H9 (cell line): ENCODE measurements around the gene SLC22A8. TPM values are rescaled to one million over a fixed set of nuclear protein-coding genes. Genes with fewer than 3 reads are reported as not detected.

Experiments
- DNase-seq: peaks from one replicate; pipeline ENCODE4 v3.0.0-alpha.2; 2017
- H2AFZ ChIP-seq: one replicate; pipeline ENCODE4 v1.6.1; 2013; ENCODE audit warnings: mild to moderate bottlenecking, low read length, control low read depth, moderate library complexity
- H2AK5ac ChIP-seq: 2 replicates; pipeline ENCODE4 v1.6.1; 2013; ENCODE audit warnings: low read length, control low read depth, mixed read lengths; ENCODE audit not compliant: insufficient read length
- H2BK120ac ChIP-seq: one replicate; pipeline ENCODE4 v1.6.1; 2013; ENCODE audit warnings: low read depth, mild to moderate bottlenecking, low read length, control low read depth, inconsistent platforms; ENCODE audit not compliant: poor library complexity, severe bottlenecking
- H2BK12ac ChIP-seq: 2 replicates; pipeline ENCODE4 v1.6.1; 2013; ENCODE audit warnings: low read length, control low read depth, mixed read lengths, low read depth; ENCODE audit not compliant: insufficient read length
- H2BK15ac ChIP-seq: 2 replicates; pipeline ENCODE4 v1.6.1; 2013; ENCODE audit warnings: low read depth, low read length, control low read depth
- H2BK20ac ChIP-seq: one replicate; pipeline ENCODE4 v1.6.1; 2013; ENCODE audit warnings: low read depth, mild to moderate bottlenecking, low read length, control low read depth, inconsistent platforms; ENCODE audit not compliant: poor library complexity, severe bottlenecking
- H2BK5ac ChIP-seq: 2 replicates; pipeline ENCODE4 v1.6.1; 2013; ENCODE audit warnings: low read length, control low read depth, mixed read lengths; ENCODE audit not compliant: insufficient read length
- H3K14ac ChIP-seq: 2 replicates; pipeline ENCODE4 v1.6.1; 2013; ENCODE audit warnings: low read length, control low read depth; ENCODE audit not compliant: insufficient read depth
- H3K18ac ChIP-seq: 2 replicates; pipeline ENCODE4 v1.6.1; 2013; ENCODE audit warnings: low read depth, mild to moderate bottlenecking, mixed read lengths, low read length, control low read depth; ENCODE audit not compliant: insufficient read length
- H3K23ac ChIP-seq: 2 replicates; pipeline ENCODE4 v1.6.1; 2013; ENCODE audit warnings: low read length, control low read depth, mixed read lengths, low read depth; ENCODE audit not compliant: insufficient read length
- H3K23me2 ChIP-seq: 2 replicates; pipeline ENCODE4 v1.6.1; 2013; ENCODE audit warnings: low read depth, mild to moderate bottlenecking, mixed read lengths, low read length, control low read depth; ENCODE audit not compliant: insufficient read length, poor library complexity, severe bottlenecking
- H3K27ac ChIP-seq: 2 replicates; pipeline ENCODE4 v1.5.1; 2013; ENCODE audit warnings: low read length, control low read depth, mixed read lengths, low read depth; ENCODE audit not compliant: insufficient read length
- H3K27me3 ChIP-seq: 2 replicates; pipeline ENCODE4 v1.6.1; 2013; ENCODE audit warnings: low read length, control low read depth, inconsistent platforms; ENCODE audit not compliant: insufficient read depth
- H3K4ac ChIP-seq: 2 replicates; pipeline ENCODE4 v1.6.1; 2013; ENCODE audit warnings: low read depth, mild to moderate bottlenecking, control low read depth, inconsistent platforms, low read length, moderate library complexity
- H3K4me1 ChIP-seq: 2 replicates; pipeline ENCODE4 v1.6.1; 2013; ENCODE audit warnings: low read length, control low read depth, inconsistent platforms; ENCODE audit not compliant: insufficient read depth
- H3K4me2 ChIP-seq: 2 replicates; pipeline ENCODE4 v1.6.1; 2013; ENCODE audit warnings: low read length, control low read depth, mixed read lengths; ENCODE audit not compliant: insufficient read length, insufficient read depth
- H3K56ac ChIP-seq: 2 replicates; pipeline ENCODE4 v1.6.1; 2013; ENCODE audit warnings: low read depth, mild to moderate bottlenecking, mixed read lengths, low read length, control low read depth; ENCODE audit not compliant: insufficient read length
- H3K79me1 ChIP-seq: 2 replicates; pipeline ENCODE4 v1.6.1; 2013; ENCODE audit warnings: low read depth, mild to moderate bottlenecking, moderate library complexity, low read length, control low read depth, inconsistent platforms; ENCODE audit not compliant: insufficient read depth, poor library complexity, severe bottlenecking
- H3K79me2 ChIP-seq: 2 replicates; pipeline ENCODE4 v1.6.1; 2013; ENCODE audit warnings: low read length, control low read depth, inconsistent platforms; ENCODE audit not compliant: insufficient read depth
- H3K9ac ChIP-seq: 2 replicates; pipeline ENCODE4 v1.6.1; 2013; ENCODE audit warnings: low read length, control low read depth, mixed read lengths; ENCODE audit not compliant: insufficient read length; ENCODE audit errors: extremely low read depth
- H3K9me3 ChIP-seq: one replicate; pipeline ENCODE4 v1.6.1; 2013; ENCODE audit warnings: low read depth, low read length, inconsistent platforms; ENCODE audit not compliant: control insufficient read depth
- H3T11ph ChIP-seq: one replicate; pipeline ENCODE4 v1.6.1; 2013; ENCODE audit warnings: mild to moderate bottlenecking, low read length, control low read depth, inconsistent platforms
- H4K20me1 ChIP-seq: one replicate; pipeline ENCODE4 v1.6.1; 2013; ENCODE audit not compliant: control insufficient read depth, insufficient read length, insufficient read depth
- H4K5ac ChIP-seq: 2 replicates; pipeline ENCODE4 v1.6.1; 2013; ENCODE audit warnings: low read depth, mild to moderate bottlenecking, mixed read lengths, low read length, control low read depth; ENCODE audit not compliant: insufficient read length
- H4K8ac ChIP-seq: replicated peaks from 2 replicates; pipeline ENCODE4 v1.6.1; 2013; ENCODE audit warnings: low read length, control low read depth, mixed read lengths, low read depth; ENCODE audit not compliant: insufficient read length
- H4K91ac ChIP-seq: 2 replicates; pipeline ENCODE4 v1.6.1; 2013; ENCODE audit warnings: low read depth, mild to moderate bottlenecking, moderate library complexity, mixed read lengths, low read length, control low read depth; ENCODE audit not compliant: insufficient read length
- H3K27ac Mint-ChIP-seq, 3 experiments: 2 replicates in 2 of 3; 3 replicates in 1 of 3; pipeline ENCODE4 v1.8.0; 2020 to 2021; ENCODE audit warnings: mixed read lengths in 3 of 3, mild to moderate bottlenecking in 1 of 3, moderate library complexity in 1 of 3
- H3K27me3 Mint-ChIP-seq: 2 replicates; pipeline ENCODE4 v1.8.0; 2021; ENCODE audit warnings: low read depth, mild to moderate bottlenecking, moderate library complexity, mixed read lengths
- H3K36me3 Mint-ChIP-seq, 3 experiments: 2 replicates in 2 of 3; 3 replicates in 1 of 3; pipeline ENCODE4 v1.8.0; 2020 to 2021; ENCODE audit warnings: low read depth in 3 of 3, mixed read lengths in 3 of 3; ENCODE audit not compliant: insufficient read depth in 1 of 3
- H3K4me1 Mint-ChIP-seq, 2 experiments: 2 replicates each; pipeline ENCODE4 v1.8.0; 2020; ENCODE audit warnings: mixed read lengths in 2 of 2
- H3K4me3 Mint-ChIP-seq, 2 experiments: 2 replicates in 1 of 2; 3 replicates in 1 of 2; pipeline ENCODE4 v1.8.0; 2020 to 2021; ENCODE audit warnings: mild to moderate bottlenecking in 2 of 2, mixed read lengths in 2 of 2, moderate library complexity in 1 of 2
- H3K9me3 Mint-ChIP-seq, 2 experiments: 2 replicates in 1 of 2; 3 replicates in 1 of 2; pipeline ENCODE4 v1.8.0; 2020; ENCODE audit warnings: mild to moderate bottlenecking in 2 of 2, mixed read lengths in 2 of 2, moderate library complexity in 1 of 2
- WGBS: extraction: QIAGEN DNeasy Blood & Tissue Kit; methylation state at CpG from one replicate; pipeline ENCODE4 v1.1.7; 2013; ENCODE audit warnings: missing lambda C conversion rate, low lambda C conversion rate, mixed read lengths; ENCODE audit not compliant: insufficient read length; ENCODE audit errors: extremely low coverage; 5-methylcytosine and 5-hydroxymethylcytosine counted together
- total RNA-seq: library from RNA; stranded (reverse); gene quantifications from 2 replicates; pipeline ENCODE4 v1.2.1, GENCODE V29; 2021
- TF ChIP-seq, protein P1 (sequence below): fragments of 200-600 bp; sonication (generic); conservative IDR thresholded peaks from 3 replicates; pipeline ENCODE4 v1.8.0; 2021; ENCODE audit warnings: antibody characterized with exemption, mild to moderate bottlenecking

The SLC22A8 gene
- total RNA-seq, 1 experiment from 2014 or later, result not detected

DNA sequence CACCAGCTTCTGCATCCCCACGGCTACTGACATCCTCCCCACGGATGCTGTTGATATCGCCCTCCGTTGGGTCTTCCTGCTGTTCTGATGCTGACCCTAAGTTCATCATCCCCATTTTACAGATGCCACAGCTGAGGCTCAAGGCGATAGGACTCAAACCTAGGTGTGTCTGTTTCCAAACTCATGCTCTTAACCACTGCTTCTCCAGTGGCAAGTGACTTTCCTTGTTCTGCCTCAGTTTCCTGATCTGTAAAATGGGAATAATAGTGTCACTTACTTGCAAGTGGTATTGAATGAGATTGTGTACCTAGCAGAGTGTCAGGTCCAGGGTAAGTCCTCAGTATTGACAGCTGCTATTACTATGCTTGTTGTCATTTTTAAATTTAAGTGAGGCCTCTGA is 16.5 kb downstream of the SLC22A8 start:
- H3K79me2 ChIP-seq, result no peaks in the 10 kb centered on the region
- no peak overlapping the region for H3K14ac ChIP-seq
- no peak overlapping the region for H2BK12ac ChIP-seq
- no peaks in the 10 kb centered on the region for H3K79me1 ChIP-seq
- H3K27me3 ChIP-seq, result no peaks in the 10 kb centered on the region
- no peak for DNase-seq
- no peaks in the 10 kb centered on the region for H4K20me1 ChIP-seq
- Mint-ChIP-seq H3K4me3 (no peak overlapping the region), H3K4me1 (peaks cover 8 to 14% of the 10 kb centered on the region in 2 experiments), H3K27me3 (peaks cover 9% of the 10 kb centered on the region), H3K36me3 (peaks cover 0 to 1% (median 0%) of the 10 kb centered on the region in 3 experiments; a peak in 1 of 7 replicates), H3K9me3 (peaks cover 0 to under 1% of the 10 kb centered on the region in 2 experiments; a peak in 2 of 5 replicates), H3K27ac (no peak overlapping the region)
- H3T11ph ChIP-seq, result no peak overlapping the region
- H3K4me1 ChIP-seq, result no peaks in the 10 kb centered on the region; the same call in 1 of the 2 replicates
- H2AK5ac ChIP-seq, result no peak overlapping the region
- H3K9me3 ChIP-seq, result no peaks in the 10 kb centered on the region
- no peak overlapping the region for H3K4ac ChIP-seq
- H2BK5ac ChIP-seq, result no peak overlapping the region
- H3K27ac ChIP-seq, result no peak overlapping the region
- TF ChIP-seq, protein P1, sequence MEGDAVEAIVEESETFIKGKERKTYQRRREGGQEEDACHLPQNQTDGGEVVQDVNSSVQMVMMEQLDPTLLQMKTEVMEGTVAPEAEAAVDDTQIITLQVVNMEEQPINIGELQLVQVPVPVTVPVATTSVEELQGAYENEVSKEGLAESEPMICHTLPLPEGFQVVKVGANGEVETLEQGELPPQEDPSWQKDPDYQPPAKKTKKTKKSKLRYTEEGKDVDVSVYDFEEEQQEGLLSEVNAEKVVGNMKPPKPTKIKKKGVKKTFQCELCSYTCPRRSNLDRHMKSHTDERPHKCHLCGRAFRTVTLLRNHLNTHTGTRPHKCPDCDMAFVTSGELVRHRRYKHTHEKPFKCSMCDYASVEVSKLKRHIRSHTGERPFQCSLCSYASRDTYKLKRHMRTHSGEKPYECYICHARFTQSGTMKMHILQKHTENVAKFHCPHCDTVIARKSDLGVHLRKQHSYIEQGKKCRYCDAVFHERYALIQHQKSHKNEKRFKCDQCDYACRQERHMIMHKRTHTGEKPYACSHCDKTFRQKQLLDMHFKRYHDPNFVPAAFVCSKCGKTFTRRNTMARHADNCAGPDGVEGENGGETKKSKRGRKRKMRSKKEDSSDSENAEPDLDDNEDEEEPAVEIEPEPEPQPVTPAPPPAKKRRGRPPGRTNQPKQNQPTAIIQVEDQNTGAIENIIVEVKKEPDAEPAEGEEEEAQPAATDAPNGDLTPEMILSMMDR, result no peak
- H3K56ac ChIP-seq, result no peak overlapping the region
- H4K5ac ChIP-seq, result no peak overlapping the region
- H3K23ac ChIP-seq, result no peak overlapping the region
- H3K23me2 ChIP-seq, result no peaks in the 10 kb centered on the region
- no peak overlapping the region for H4K8ac ChIP-seq
- WGBS, result no CpG with 5 or more reads among the region's 5 CpGs
- no peak overlapping the region for H3K9ac ChIP-seq
- no peak overlapping the region for H3K18ac ChIP-seq
- H3K4me2 ChIP-seq, result no peak overlapping the region
- no peak overlapping the region for H2BK15ac ChIP-seq
- no peak overlapping the region for H2BK120ac ChIP-seq
- no peak overlapping the region for H4K91ac ChIP-seq
- H2AFZ ChIP-seq, result no peak overlapping the region
- H2BK20ac ChIP-seq, result no peak overlapping the region
